ENCODE measurements around the gene ACKR3.

The ACKR3 gene

GRCh38 chr2:236548179-236548921 lies 21.3 kb upstream of the ACKR3 start:
- peak overlapping the region; percentile 82; the same call in 1 of the 2 replicates for H3K4me2 ChIP-seq
- H3K9me3 ChIP-seq, result peaks cover 18% of the 10 kb centered on the region; the same call in 1 of the 2 replicates
- H3K27ac ChIP-seq, result peak overlapping the region; percentile 93
- peaks cover 70% of the 10 kb centered on the region for H3K4me1 ChIP-seq
- H3K27me3 ChIP-seq, result no peaks in the 10 kb centered on the region
- no peaks in the 10 kb centered on the region for H4K20me1 ChIP-seq
- TF ChIP-seq Cebpa-rat (IDR thresholded peaks at IDR 0.05), result no peak
- H3K4me3 ChIP-seq, result no peak overlapping the region
- no peaks in the 10 kb centered on the region for H3K36me3 ChIP-seq
- H3K9ac ChIP-seq, result no peak overlapping the region

DNA sequence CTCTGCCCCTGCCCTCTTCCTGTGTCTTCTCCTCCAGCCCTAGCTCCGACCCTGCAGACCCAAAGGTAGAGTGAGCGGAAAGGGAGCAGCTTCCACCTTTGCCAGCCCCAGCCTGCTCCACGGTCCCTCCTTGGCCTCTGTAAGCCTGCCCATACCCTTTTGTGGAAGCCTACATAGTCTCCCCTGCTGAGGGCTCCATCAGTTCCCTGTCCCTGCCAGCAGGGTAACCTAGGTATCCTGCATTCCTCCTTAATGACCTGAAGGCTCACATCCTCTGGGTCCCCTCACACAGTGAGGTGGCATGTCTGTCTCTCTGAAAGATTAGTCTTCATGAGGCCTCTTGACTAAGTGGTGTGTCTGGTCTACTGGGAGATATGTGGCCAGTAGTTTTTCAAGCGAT lies 20.5 kb upstream of the ACKR3 start:
- no peak overlapping the region for H3K4me3 ChIP-seq
- 0 out of 2 replicates have a peak overlapping the region, but pooled peaks have one; percentile 3 for H3K27ac ChIP-seq
- H4K20me1 ChIP-seq, result no peaks in the 10 kb centered on the region
- H3K4me2 ChIP-seq, result no peak overlapping the region
- no peaks in the 10 kb centered on the region for H3K36me3 ChIP-seq
- H3K9ac ChIP-seq, result no peak overlapping the region
- no peak for TF ChIP-seq Cebpa-rat (IDR thresholded peaks at IDR 0.05)
- peaks cover 16% of the 10 kb centered on the region; the same call in 1 of the 2 replicates for H3K9me3 ChIP-seq
- no peaks in the 10 kb centered on the region for H3K27me3 ChIP-seq
- H3K4me1 ChIP-seq, result peaks cover 76% of the 10 kb centered on the region

DNA sequence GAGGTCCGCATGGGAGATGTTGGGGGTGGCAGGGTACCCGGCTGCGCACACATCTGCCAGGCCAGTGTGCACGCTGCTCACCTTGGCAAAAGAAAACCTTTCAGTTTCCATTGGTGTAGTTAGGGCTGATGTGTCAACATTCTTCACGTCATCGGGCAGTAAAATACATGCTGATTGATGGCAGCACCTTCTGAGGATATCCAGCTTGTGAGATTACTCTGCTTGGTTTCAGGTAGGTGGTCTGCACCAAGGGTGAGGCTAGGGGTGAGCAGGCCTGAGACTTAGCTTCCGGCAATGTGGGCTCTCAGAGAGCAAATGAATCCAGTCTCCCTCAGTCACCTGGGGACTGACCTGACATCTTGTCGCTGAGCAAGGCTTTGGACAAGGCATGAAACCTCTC lies 19.3 kb upstream of the ACKR3 start:
- Histone ChIP-seq H3K4me3 (no peak overlapping the region), H3K36me3 (no peaks in the 10 kb centered on the region), H3K9ac (no peak overlapping the region), H4K20me1 (no peaks in the 10 kb centered on the region), H3K27ac (no peak overlapping the region), H3K4me2 (no peak overlapping the region), H3K4me1 (peaks cover 75% of the 10 kb centered on the region), H3K9me3 (peaks cover 19% of the 10 kb centered on the region; the same call in 1 of the 2 replicates), H3K27me3 (no peaks in the 10 kb centered on the region)
- TF ChIP-seq Cebpa-rat (IDR thresholded peaks at IDR 0.05), result no peak

GRCh38 chr2:236550701-236551465 lies 18.7 kb upstream of the ACKR3 start:
- Histone ChIP-seq H3K27ac (peak overlapping the region; percentile 11; the same call in 1 of the 2 replicates), H3K9ac (no peak overlapping the region), H3K9me3 (peaks cover 19% of the 10 kb centered on the region; the same call in 1 of the 2 replicates), H3K4me1 (peaks cover 75% of the 10 kb centered on the region), H3K27me3 (no peaks in the 10 kb centered on the region), H3K36me3 (no peaks in the 10 kb centered on the region), H3K4me2 (0 out of 2 replicates have a peak overlapping the region, but pooled peaks have one; percentile 7), H4K20me1 (no peaks in the 10 kb centered on the region), H3K4me3 (no peak overlapping the region)
- no peak for TF ChIP-seq Cebpa-rat (IDR thresholded peaks at IDR 0.05)

DNA sequence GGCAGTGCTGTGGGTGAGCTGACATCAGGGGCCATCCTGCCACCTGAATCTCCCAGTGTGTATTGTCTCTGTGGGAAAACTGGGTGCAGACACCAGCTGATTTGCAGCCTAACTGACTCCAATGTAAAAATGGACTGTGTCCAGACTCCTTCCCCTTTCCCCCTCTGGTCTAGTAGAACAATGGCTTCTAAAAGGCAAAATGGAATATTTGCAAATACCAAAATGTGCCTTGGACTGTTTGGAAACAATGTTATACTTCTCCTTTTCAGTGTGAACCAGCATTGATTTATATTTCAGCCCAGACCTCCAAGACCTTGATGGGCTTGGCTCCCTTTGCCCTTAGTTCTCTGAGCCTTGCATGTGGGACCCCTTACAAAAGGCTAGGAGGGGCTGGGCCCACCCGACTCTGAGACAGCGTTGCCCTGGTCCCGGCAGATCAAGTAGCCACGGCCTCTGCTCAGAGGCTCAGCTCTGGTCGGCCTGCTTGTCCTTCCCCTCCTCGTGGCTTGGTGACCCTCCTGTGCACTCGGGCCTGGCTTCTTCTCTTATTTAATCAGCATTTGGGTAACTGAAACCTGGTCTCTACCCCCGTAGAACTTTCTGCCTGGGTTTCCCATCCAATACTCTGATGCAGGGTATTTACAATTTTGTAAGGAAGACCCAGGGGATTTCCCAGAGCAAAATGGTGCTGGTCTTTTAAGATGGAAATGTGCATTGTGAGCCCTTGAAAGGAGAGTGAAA lies 18.0 kb upstream of the ACKR3 start:
- Histone ChIP-seq H3K36me3 (no peaks in the 10 kb centered on the region), H3K4me3 (no peak overlapping the region), H3K27ac (peak overlapping the region; percentile 11; the same call in 1 of the 2 replicates), H4K20me1 (no peaks in the 10 kb centered on the region), H3K4me2 (0 out of 2 replicates have a peak overlapping the region, but pooled peaks have one; percentile 7), H3K4me1 (peaks cover 75% of the 10 kb centered on the region), H3K9ac (no peak overlapping the region), H3K27me3 (no peaks in the 10 kb centered on the region), H3K9me3 (peaks cover 19% of the 10 kb centered on the region; the same call in 1 of the 2 replicates)
- TF ChIP-seq Cebpa-rat (IDR thresholded peaks at IDR 0.05), result no peak

- no peak overlapping the region for H3K4me2 ChIP-seq
- peaks cover 70% of the 10 kb centered on the region for H3K4me1 ChIP-seq
Measured at GRCh38 chr2:236552212-236552542, 17.4 kb upstream of the ACKR3 start.

GRCh38 chr2:236552581-236553363 lies 16.9 kb upstream of the ACKR3 start:
- TF ChIP-seq Cebpa-rat (IDR thresholded peaks at IDR 0.05), result no peak
- Histone ChIP-seq H3K9me3 (peaks cover 17% of the 10 kb centered on the region; the same call in 1 of the 2 replicates), H3K27ac (no peak overlapping the region), H3K4me1 (peaks cover 64% of the 10 kb centered on the region), H3K27me3 (no peaks in the 10 kb centered on the region), H3K4me3 (no peak overlapping the region), H3K4me2 (peak overlapping the region; percentile 54), H4K20me1 (no peaks in the 10 kb centered on the region), H3K9ac (no peak overlapping the region), H3K36me3 (no peaks in the 10 kb centered on the region)

More at GRCh38 chr2:236552212-236552542, 17.4 kb upstream of the ACKR3 start:
- Histone ChIP-seq H3K4me3 (no peak overlapping the region), H3K9me3 (peaks cover 19% of the 10 kb centered on the region; the same call in 1 of the 2 replicates), H3K27me3 (no peaks in the 10 kb centered on the region), H4K20me1 (no peaks in the 10 kb centered on the region), H3K9ac (no peak overlapping the region), H3K36me3 (no peaks in the 10 kb centered on the region), H3K27ac (no peak overlapping the region)
- TF ChIP-seq Cebpa-rat (IDR thresholded peaks at IDR 0.05), result no peak

GRCh38 chr2:236553522-236553921 lies 16.1 kb upstream of the ACKR3 start:
- H3K4me2 ChIP-seq, result peak overlapping the region; percentile 54
- no peak for TF ChIP-seq Cebpa-rat (IDR thresholded peaks at IDR 0.05)
- H3K4me3 ChIP-seq, result no peak overlapping the region
- H3K27ac ChIP-seq, result no peak overlapping the region
- H3K9ac ChIP-seq, result no peak overlapping the region
- H3K36me3 ChIP-seq, result no peaks in the 10 kb centered on the region
- H3K27me3 ChIP-seq, result no peaks in the 10 kb centered on the region
- peaks cover 10% of the 10 kb centered on the region; the same call in 1 of the 2 replicates for H3K9me3 ChIP-seq
- H3K4me1 ChIP-seq, result peaks cover 57% of the 10 kb centered on the region
- no peaks in the 10 kb centered on the region for H4K20me1 ChIP-seq

All from BLaER1 (cell line).